Hypothalamus (tissue), 51 donors: ENCODE data around the gene PDE9A.
"Not testable (repeated sequence)": the region's sequence is repeated elsewhere in the genome, so short reads cannot be mapped to it uniquely, and the experiment has no call there.

Experiments
- DNase-seq, 51 donors: peaks; one replicate each; lab custom pipeline; 2025; lab: John Stamatoyannopoulos, UW

Gene PDE9A

DNA sequence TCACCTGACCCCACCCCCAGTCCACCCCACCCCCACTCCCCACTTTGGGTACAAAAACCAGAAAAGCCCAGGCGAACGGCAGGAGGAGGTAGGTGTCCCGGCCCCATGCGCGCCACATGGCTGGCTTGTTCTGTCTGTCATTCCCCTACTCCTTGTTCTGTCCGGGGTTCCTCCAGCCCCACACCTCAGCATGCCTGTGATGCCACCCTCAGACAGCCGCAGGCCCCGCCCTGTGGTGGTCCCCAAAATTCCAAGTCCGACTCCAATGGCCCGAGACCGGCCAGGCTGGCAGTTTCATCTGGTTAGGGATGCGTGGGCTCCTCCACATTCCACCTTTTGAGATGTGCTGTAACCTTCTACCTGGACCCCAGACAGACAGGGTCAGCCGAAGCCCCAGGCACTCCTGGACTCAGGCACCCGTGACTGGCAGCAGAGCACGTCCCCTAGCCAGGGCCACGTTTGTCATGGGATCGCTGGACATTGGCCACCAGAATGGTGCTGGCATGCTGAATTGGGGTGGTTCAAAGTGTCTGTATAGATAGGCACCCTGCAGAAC lies 131.6 kb downstream of the PDE9A start:
- DNase-seq: no peak

GRCh38 chr21:42785666-42786427 lies 132.4 kb downstream of the PDE9A start:
- no peak for DNase-seq

DNA sequence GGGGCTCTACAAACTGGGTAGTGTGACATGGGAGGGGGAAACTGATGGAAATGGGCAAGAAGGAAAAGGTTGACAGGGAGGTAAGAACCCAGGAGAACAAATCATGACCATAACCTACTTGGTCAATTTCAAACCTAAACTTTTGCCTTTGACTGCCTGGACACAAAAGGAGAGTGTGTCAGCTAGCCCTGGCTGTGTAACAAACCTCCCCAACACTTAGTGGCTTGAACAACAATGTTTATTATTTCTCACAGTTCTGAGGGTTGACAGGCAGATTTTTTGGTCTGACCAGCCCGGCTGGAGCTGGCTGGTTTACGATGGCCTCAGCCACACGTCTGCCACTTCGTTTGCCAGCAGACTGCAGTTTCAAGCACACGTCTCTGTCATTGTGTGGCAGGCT lies 133.5 kb downstream of the PDE9A start:
- DNase-seq: no peak

DNA sequence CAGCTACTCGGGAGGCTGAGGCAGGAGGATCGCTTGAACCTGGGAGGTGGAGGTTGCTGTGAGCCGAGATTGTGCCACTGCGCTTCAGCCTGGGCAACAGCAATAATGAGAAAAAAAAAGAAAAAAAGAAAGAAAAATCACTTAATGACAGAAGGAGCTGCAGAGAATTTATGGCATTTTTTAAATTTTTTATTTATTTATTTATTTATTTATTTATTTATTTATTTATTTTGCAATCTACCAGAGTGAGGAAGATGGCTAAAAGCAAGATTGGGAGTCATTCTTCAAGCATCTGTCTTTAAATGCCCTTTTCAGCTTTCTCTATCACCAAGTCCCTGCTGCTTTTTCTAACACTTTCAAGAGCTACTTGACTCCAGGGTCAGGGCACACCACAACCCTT lies 134.2 kb downstream of the PDE9A start:
- no peak for DNase-seq

DNA sequence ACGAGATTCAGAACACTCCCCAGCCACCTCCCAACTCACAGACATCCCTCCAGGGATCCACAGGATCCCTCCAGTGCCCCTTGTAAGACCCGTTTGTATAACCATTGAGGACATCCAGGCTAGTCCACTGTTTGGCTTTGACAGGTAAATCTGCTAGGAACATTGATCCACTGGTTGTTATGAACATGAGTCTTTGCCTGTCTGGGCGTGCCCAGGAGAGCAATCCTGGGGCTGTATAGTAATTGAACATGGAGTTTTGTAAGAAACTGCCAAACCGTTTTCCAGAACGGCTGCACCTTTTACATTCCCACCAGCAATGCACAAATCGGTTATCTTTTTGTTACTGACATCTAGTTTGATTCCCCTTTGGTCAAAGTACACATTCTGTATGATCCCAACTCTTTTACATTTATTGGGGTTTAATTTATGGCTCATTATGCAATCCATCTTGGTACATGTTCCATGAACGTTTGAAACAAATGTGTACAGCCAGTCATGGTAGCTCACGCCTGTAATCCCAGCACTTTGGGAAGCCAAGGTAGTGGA lies 137.2 kb downstream of the PDE9A start:
- no peak for DNase-seq

DNA sequence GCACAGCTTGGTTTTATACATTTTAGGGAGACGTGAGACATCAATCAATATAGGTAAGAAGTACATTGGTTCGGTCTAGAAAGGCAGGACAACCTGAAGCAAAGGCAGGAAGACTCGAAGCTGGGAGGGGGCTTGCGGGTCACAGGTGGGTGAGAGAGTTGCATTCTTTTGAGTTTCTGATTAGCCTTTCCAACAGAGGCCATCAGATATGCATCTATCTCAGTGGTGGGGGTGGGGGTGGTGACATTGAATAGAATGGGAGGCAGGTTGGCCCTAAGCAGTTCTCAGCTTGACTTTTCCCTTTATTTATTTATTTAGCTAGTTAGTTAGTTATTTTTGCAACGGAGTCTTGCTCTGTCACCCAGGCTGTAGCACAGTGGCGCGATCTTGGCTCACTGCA lies 140.4 kb downstream of the PDE9A start:
- DNase-seq: no peak

GRCh38 chr21:42794551-42794950 lies 141.1 kb downstream of the PDE9A start:
- no peak for DNase-seq

GRCh38 chr21:42796327-42797062 lies 143.1 kb downstream of the PDE9A start:
- no peak for DNase-seq

- DNase-seq: no peak
Measured at GRCh38 chr21:42797522-42797921, 144.1 kb downstream of the PDE9A start.

DNA sequence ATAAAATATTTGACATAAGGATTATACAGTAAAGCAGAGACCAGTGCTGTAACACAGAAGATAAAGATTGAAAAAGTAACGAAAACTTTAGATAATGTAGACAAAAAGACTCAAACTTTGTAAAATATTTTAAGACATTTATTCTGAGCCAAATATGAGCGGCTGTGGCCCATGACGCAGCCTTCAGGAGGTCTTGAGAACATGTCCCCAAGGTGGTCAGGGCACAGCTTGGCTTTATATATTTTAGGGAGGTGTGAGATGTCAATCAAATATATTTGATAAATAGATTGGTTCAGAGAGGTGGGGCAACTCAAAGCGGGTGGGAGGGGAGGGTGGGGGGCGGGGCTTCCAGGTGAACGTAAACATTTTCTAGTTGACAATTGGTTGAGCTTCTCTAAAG lies 144.7 kb downstream of the PDE9A start:
- no peak for DNase-seq

- DNase-seq: no peak
Measured at GRCh38 chr21:42799516-42799915, 146.1 kb downstream of the PDE9A start.

- DNase-seq: no peak
Measured at GRCh38 chr21:42799948-42800347, 146.5 kb downstream of the PDE9A start.

DNA sequence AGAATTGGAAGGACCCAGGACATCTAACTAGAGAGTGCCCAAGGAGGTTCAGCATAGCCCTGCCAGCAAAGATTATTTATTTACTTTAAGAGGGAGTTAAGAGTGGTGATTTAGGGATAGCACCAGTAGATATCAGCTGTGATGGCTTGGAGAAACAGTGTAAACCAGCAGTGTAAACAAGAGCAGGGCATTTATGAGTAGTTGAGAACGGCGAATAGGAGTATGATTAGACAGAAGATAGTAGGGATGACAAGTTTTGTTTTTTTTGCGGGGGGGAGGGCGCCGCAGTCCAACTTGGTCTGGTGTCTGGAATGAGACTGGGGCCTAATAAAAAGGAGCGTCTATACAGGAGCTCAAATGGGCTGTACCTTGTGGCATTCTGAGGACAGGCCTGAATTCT lies 148.2 kb downstream of the PDE9A start:
- DNase-seq: not testable (repeated sequence)

- DNase-seq: no peak
Measured at GRCh38 chr21:42806509-42807140, 153.2 kb downstream of the PDE9A start.

DNA sequence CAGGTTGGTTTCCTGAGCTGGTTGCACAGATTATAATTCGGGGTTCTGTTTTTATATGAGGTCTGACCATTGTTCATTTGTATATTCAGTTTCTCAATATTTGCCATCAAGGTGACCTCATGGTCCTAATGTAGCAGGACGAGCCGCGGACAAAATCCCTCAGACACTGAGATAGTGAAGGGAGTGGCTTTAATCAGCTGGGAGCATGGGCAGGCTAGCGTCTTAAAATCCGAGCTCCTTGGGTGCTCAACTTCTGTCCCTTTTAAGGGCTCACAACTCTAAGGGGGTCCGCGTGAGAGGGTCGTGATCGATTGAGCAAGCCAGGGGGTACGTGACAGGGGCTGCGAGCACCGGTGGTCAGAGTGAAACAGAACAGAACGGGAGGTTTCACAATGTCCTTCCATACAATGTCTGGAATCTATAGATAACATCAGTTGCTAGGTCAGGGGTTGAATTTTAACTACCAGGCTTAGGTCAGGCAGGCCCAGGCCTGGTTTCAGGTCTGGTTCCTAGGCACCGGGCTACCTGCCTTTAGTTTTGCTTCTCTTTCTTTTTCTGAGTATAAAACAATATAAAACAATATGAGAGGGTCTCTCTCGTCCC lies 154.0 kb downstream of the PDE9A start:
- not testable (repeated sequence) for DNase-seq

DNA sequence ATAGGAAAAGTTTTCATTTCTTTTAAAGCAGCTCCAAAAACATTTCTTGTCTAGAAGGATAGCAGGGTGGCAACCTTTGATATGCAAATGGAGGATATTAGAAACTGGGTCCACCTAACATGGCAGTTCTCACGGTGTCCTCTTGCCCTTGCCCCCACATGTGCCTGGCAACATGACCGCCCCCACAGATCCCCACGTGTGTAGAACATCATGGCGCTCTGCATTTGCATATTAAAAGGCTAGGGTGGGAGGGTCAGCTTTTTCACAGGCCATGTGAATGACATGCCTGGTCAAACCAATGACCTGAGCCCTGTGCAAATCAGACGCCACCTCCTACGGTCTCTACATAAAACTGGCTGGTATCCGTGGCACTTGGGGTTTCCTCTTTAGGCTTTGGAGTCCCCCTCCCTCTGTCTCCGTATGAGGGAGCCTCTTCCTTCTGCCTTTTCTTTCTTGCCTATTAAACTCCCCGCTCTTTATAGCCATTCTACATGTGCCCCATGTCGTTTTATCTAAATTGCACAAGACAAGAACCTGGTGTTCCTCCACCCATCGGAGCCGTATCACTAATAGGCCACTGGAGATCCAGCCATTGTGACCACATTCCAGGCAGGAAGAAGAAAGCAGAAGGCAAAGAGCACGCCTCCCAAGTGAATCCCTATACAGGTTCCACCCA lies 154.7 kb downstream of the PDE9A start:
- DNase-seq: no peak

DNA sequence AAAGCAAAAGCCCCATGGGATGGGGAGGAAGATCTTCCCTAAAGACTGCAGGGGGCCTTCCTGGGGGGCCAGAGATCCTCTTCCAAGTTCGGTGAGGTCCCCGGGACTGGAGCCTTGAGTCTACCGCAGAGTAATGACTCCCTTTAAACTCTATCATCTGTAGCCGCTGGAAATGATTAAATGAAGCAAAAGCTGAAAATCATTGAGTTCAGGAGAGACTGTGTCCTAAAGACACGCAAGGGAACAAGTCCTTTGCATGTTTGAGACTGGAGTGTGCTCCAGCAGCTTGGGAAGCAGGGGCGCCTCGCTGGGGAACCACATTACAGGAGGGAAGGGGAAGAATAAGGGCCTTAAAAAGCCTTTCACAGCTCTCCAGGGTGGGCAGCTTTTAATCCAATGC lies 155.8 kb downstream of the PDE9A start:
- DNase-seq: no peak

DNA sequence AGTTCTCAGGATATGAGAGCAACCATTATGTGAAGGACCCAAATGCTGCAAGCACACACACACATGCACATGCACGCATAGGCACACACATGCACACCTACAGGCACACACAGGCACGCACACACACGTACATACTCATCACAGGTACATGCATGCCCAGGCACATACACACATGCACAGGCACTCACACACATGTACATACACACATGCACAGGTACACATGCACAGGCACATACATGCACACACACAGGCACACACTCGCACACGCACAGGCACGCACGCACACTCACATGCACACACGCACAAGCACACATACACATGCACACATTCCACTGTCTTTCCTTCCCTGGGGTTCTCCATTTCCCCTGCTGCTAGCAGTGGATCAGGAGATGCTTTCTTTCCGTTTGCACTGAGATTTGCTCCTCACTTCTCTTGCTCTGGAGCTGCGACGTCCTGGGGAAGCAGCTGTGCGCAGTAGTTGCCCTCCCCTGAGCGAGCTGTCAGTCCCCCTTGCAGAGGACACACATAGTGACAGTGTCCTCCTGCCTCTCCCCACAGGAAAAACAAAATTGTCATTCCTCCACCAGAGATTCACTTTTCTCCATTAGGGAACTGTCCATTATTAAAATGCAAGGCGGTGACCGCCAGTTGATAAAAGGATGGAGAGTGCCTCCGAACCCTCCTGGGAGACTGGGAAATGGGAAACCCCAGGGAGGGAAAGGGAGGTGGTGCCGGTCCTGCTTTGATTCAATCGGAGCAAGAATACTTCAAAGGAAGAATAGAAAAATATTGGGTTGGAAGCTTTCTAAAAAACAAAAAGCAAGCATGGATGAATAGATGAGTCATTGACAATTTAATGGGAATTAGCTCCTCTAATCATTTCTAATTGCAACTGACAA lies 156.4 kb downstream of the PDE9A start:
- DNase-seq: no peak

- no peak for DNase-seq
Measured at GRCh38 chr21:42811960-42812359, 158.5 kb downstream of the PDE9A start.
